Measurements from ENCODE around the gene OR56A1. TPM values are rescaled to one million over a fixed set of nuclear protein-coding genes. Genes with fewer than 3 reads are reported as not detected.
"Not testable (repeated sequence)": the region's sequence is repeated elsewhere in the genome, so short reads cannot be mapped to it uniquely, and the experiment has no call there.

Gene OR56A1, protein sequence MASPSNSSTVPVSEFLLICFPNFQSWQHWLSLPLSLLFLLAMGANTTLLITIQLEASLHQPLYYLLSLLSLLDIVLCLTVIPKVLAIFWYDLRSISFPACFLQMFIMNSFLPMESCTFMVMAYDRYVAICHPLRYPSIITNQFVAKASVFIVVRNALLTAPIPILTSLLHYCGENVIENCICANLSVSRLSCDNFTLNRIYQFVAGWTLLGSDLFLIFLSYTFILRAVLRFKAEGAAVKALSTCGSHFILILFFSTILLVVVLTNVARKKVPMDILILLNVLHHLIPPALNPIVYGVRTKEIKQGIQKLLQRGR
- under 0.01 TPM for total RNA-seq

DNA sequence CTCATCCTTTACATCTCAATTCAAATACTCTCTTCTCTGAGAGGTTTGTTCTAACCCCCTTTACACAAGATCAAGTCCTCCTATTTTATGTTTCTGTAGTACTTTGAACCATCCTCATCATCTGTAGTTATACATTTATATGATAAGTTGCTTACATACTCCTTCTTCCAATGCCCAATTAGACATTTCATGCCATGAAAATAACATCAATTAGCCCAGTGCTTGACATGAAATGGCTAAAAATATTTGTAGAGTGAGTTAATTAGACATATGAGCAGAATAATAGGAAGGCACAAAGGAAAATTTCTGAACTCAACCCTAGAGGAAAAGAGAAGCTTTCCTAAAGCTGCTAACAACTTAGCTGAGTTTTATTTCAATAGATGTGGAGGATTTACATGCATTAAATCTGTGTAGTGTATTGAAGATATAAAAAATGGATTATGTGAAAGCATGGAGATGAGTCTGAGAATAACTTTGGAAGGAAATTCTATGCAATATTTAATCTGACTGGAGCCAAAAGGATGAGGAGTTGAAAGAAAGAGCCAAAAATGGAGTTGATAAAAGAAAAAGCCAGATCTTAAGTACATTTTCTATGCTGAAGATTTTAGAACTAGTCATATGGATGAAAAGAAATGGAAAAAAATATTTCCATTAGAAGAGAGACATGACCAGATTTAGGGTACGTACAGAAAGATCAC lies at the start of gene OR56A1:
Gene OR56A1 (minus strand): TSS at position 51 of the 698 bp plus-strand sequence. CDS start 3,066 bp downstream, outside the sequence.
- no peak for DNase-seq

DNA sequence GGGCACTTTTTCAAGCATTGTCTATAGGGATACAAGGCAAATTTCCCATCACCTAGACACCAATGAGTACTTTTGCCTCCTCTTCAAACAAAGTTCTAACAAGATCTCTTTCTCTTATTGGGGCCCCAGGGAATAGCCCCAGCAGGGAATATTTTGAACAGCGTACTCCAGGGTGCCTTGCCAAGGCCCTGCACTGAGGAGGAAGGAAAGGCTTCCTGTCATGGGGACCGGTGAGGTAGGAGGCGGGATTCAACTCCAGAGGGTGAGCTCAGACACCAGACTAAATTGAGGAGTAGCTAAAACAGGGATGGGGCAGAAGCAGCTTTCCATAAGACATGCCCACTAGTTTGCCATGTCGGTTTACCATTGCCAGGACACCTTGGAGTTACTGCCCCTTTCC lies 48.9 kb upstream of the OR56A1 start:
- DNase-seq, result no peak

GRCh38 chr11:6077723-6078122 lies 47.2 kb upstream of the OR56A1 start:
- DNase-seq, result no peak

DNA sequence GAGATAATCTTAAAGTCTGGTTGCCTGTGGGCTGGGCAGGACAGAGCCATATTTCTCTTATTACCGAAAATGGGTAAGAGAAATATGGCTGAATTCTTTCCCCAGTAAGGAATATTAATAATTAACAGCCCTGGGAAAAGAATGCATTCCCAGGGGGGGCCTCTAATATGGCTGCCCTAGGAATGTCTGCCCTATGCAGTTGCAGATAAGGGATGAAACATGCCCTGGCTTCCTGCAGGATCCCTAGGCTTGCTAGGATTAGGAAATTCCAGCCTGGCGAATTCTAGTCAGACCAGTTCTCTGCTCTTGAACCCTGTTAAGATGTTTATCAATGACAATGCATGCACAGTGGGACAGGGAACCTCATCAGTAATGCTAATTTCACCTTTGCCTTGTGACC lies 45.9 kb upstream of the OR56A1 start:
- DNase-seq, result not testable (repeated sequence)

DNA sequence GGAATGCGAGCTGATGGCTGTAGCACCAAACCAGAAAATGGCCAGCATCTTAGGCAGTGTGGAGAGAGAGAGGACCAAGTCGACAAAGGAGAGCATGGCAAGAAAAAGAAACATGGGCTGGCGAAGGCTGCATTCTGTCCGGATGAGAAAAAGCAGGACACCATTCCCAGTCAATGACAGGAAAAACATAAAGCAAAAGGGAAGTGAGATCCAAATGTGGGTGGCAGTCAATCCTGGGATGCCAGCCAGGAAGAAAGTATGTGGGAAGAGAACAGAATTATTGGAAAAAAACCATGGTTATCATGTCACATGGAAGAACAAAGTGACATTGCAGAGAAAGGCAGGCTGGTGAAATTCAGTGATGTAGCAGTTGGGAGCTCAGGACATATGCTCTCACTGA lies 36.9 kb upstream of the OR56A1 start:
- no peak for DNase-seq

DNA sequence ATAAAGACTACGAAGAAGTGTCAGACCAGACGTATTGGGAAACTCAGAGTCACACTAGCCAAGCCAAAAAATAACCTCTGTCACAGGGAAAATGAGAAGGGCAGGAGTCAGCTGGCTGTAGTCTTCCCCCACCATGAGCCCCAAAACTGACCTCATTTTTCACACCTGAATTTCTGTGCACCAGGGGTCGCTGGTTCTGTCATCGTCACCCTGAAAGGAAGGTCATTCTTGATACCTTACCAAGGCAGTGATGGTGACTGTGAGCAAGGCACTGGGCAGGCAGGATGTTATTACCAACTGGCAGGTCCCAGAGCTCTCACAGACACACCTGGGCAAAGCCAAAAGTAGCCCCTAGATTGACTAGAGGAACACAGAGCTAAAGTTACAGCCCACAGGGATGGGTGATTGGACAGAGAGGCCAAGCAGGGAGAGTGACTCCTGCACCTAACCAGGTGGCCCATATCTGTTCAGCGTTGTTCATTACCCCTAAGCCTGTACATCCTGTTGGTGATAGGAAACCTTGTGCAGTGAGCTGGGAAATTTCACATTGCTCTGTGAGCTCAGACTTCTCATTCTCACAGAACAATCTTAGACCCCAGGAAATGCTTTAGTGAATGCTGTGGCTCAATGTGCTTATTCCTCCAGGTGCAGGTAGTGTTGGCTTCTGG lies 32.3 kb upstream of the OR56A1 start:
- DNase-seq, result no peak

GRCh38 chr11:6061475-6061874 lies 30.9 kb upstream of the OR56A1 start:
- DNase-seq, result no peak

- no peak for DNase-seq
Observed at GRCh38 chr11:6057452-6057851, 26.9 kb upstream of the OR56A1 start.

- DNase-seq, result no peak
Observed at GRCh38 chr11:6055569-6055968, 25.0 kb upstream of the OR56A1 start.

DNA sequence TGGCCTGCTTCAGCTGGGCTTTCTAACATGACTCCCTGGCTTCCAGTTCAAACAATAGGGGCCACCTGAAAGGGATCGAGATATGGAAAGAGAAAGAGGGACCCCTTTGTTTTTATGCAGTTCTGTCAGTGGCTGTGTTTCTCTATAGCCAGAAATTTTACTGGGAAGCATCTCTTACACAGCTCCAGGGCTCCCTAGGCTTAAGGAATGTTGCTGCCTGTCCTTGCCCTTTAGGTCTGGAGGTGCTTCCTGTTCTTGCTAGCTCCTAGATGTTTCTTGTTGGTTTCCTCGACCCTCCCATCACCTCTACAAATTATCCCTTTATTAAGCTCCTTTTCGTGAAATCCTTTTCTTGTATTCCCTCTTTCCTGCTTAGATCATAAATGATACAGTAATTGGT lies 21.8 kb upstream of the OR56A1 start:
- DNase-seq, result no peak

GRCh38 chr11:6040874-6041273 lies 10.3 kb upstream of the OR56A1 start:
- no peak for DNase-seq

GRCh38 chr11:6027501-6027900 lies 3.1 kb downstream of the OR56A1 start:
- no peak for DNase-seq

DNA sequence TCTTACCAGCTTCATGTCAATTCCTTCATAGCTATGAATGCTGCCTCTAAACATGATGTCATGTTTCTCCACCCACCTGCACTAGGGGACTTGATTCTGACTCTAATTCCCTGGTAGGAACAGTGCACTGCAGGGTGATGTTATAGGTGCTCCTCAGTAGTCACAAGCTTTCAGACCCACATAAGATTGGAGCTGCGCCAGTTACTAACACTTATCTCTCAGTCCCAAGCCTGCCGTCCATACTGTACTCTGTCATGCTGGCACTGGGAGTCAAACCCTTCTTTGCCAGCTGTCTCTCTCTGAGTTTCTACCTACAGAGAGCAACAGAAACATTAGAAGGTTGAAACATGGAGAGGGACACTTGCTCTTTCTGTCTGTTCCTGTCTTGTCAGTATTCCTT lies 5.5 kb downstream of the OR56A1 start:
- DNase-seq, result no peak

GRCh38 chr11:6022956-6023355 lies 7.6 kb downstream of the OR56A1 start:
- peak; percentile 38 for DNase-seq

GRCh38 chr11:6013042-6013441 lies 17.5 kb downstream of the OR56A1 start:
- DNase-seq, result no peak

- DNase-seq, result no peak
Observed at GRCh38 chr11:6012035-6012668, 18.4 kb downstream of the OR56A1 start.

GRCh38 chr11:6006846-6007245 lies 23.7 kb downstream of the OR56A1 start, which contains the start of gene OR56A4:
TSS of gene OR56A4 (minus strand) at chr11:6006946. CDS start at chr11:6002992, 3,954 bp downstream.
- DNase-seq, result no peak

DNA sequence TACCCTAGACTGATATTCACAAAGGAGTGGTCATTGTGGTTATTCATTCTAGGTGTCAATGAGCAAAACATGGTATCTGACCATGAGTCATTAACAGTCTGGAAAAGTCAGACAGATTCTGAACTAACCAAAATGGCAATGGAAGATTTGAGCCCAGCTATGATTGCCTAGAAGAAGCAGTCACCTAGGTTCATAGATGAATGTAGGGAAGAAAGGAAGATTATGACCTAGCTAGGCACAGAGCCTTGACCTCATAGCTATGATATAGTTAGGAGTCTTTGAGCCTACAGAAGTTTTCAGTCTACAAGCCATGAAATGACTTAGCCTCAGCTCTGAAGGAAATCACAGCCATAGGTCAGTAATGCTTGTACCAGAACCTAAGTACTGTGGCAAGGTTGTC lies 24.2 kb downstream of the OR56A1 start:
- no peak for DNase-seq

- DNase-seq, result no peak
Observed at GRCh38 chr11:6002202-6002699, 28.3 kb downstream of the OR56A1 start.

- DNase-seq, result no peak
Observed at GRCh38 chr11:5994791-5995190, 35.8 kb downstream of the OR56A1 start.

GRCh38 chr11:5992604-5993251 lies 37.8 kb downstream of the OR56A1 start:
- DNase-seq, result peak; percentile 2

DNA sequence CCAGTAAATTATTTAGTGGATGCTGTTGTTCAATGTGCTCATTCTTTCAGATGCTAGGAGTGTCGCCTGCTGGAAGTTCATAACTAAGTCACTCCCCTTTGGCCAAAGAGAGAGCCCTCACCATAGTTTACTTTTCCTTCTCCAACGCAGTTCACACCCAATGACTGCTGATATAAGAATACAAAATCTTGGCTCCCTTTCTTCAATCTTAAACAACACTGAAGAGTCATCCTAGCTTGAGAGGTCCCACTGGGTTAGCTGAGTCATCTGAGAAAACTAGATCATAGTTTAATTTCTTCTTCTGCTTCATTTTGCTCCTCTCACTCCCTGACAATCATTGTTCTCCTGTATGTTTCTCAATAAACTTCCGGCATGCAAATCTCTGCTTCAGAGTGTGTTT lies 38.4 kb downstream of the OR56A1 start:
- DNase-seq, result no peak

Data from tongue (tissue), 2 donors.